H9 (cell line): ENCODE data around the gene COLEC12. TPM values are rescaled to one million over a fixed set of nuclear protein-coding genes. Genes with fewer than 3 reads are reported as not detected.

ENCODE experiments used
- DNase-seq: peaks from one replicate; pipeline ENCODE4 v3.0.0-alpha.2; 2017
- H2AFZ ChIP-seq: one replicate; pipeline ENCODE4 v1.6.1; 2013; ENCODE audit warnings: mild to moderate bottlenecking, low read length, control low read depth, moderate library complexity
- H2AK5ac ChIP-seq: 2 replicates; pipeline ENCODE4 v1.6.1; 2013; ENCODE audit warnings: low read length, control low read depth, mixed read lengths; ENCODE audit not compliant: insufficient read length
- H2BK120ac ChIP-seq: one replicate; pipeline ENCODE4 v1.6.1; 2013; ENCODE audit warnings: low read depth, mild to moderate bottlenecking, low read length, control low read depth, inconsistent platforms; ENCODE audit not compliant: poor library complexity, severe bottlenecking
- H2BK12ac ChIP-seq: 2 replicates; pipeline ENCODE4 v1.6.1; 2013; ENCODE audit warnings: low read length, control low read depth, mixed read lengths, low read depth; ENCODE audit not compliant: insufficient read length
- H2BK15ac ChIP-seq: 2 replicates; pipeline ENCODE4 v1.6.1; 2013; ENCODE audit warnings: low read depth, low read length, control low read depth
- H2BK20ac ChIP-seq: one replicate; pipeline ENCODE4 v1.6.1; 2013; ENCODE audit warnings: low read depth, mild to moderate bottlenecking, low read length, control low read depth, inconsistent platforms; ENCODE audit not compliant: poor library complexity, severe bottlenecking
- H2BK5ac ChIP-seq: 2 replicates; pipeline ENCODE4 v1.6.1; 2013; ENCODE audit warnings: low read length, control low read depth, mixed read lengths; ENCODE audit not compliant: insufficient read length
- H3K14ac ChIP-seq: 2 replicates; pipeline ENCODE4 v1.6.1; 2013; ENCODE audit warnings: low read length, control low read depth; ENCODE audit not compliant: insufficient read depth
- H3K18ac ChIP-seq: 2 replicates; pipeline ENCODE4 v1.6.1; 2013; ENCODE audit warnings: low read depth, mild to moderate bottlenecking, mixed read lengths, low read length, control low read depth; ENCODE audit not compliant: insufficient read length
- H3K23ac ChIP-seq: 2 replicates; pipeline ENCODE4 v1.6.1; 2013; ENCODE audit warnings: low read length, control low read depth, mixed read lengths, low read depth; ENCODE audit not compliant: insufficient read length
- H3K23me2 ChIP-seq: 2 replicates; pipeline ENCODE4 v1.6.1; 2013; ENCODE audit warnings: low read depth, mild to moderate bottlenecking, mixed read lengths, low read length, control low read depth; ENCODE audit not compliant: insufficient read length, poor library complexity, severe bottlenecking
- H3K27ac ChIP-seq: 2 replicates; pipeline ENCODE4 v1.5.1; 2013; ENCODE audit warnings: low read length, control low read depth, mixed read lengths, low read depth; ENCODE audit not compliant: insufficient read length
- H3K27me3 ChIP-seq: 2 replicates; pipeline ENCODE4 v1.6.1; 2013; ENCODE audit warnings: low read length, control low read depth, inconsistent platforms; ENCODE audit not compliant: insufficient read depth
- H3K4ac ChIP-seq: 2 replicates; pipeline ENCODE4 v1.6.1; 2013; ENCODE audit warnings: low read depth, mild to moderate bottlenecking, control low read depth, inconsistent platforms, low read length, moderate library complexity
- H3K4me1 ChIP-seq: 2 replicates; pipeline ENCODE4 v1.6.1; 2013; ENCODE audit warnings: low read length, control low read depth, inconsistent platforms; ENCODE audit not compliant: insufficient read depth
- H3K4me2 ChIP-seq: 2 replicates; pipeline ENCODE4 v1.6.1; 2013; ENCODE audit warnings: low read length, control low read depth, mixed read lengths; ENCODE audit not compliant: insufficient read length, insufficient read depth
- H3K56ac ChIP-seq: 2 replicates; pipeline ENCODE4 v1.6.1; 2013; ENCODE audit warnings: low read depth, mild to moderate bottlenecking, mixed read lengths, low read length, control low read depth; ENCODE audit not compliant: insufficient read length
- H3K79me1 ChIP-seq: 2 replicates; pipeline ENCODE4 v1.6.1; 2013; ENCODE audit warnings: low read depth, mild to moderate bottlenecking, moderate library complexity, low read length, control low read depth, inconsistent platforms; ENCODE audit not compliant: insufficient read depth, poor library complexity, severe bottlenecking
- H3K79me2 ChIP-seq: 2 replicates; pipeline ENCODE4 v1.6.1; 2013; ENCODE audit warnings: low read length, control low read depth, inconsistent platforms; ENCODE audit not compliant: insufficient read depth
- H3K9ac ChIP-seq: 2 replicates; pipeline ENCODE4 v1.6.1; 2013; ENCODE audit warnings: low read length, control low read depth, mixed read lengths; ENCODE audit not compliant: insufficient read length; ENCODE audit errors: extremely low read depth
- H3K9me3 ChIP-seq: one replicate; pipeline ENCODE4 v1.6.1; 2013; ENCODE audit warnings: low read depth, low read length, inconsistent platforms; ENCODE audit not compliant: control insufficient read depth
- H3T11ph ChIP-seq: one replicate; pipeline ENCODE4 v1.6.1; 2013; ENCODE audit warnings: mild to moderate bottlenecking, low read length, control low read depth, inconsistent platforms
- H4K20me1 ChIP-seq: one replicate; pipeline ENCODE4 v1.6.1; 2013; ENCODE audit not compliant: control insufficient read depth, insufficient read length, insufficient read depth
- H4K5ac ChIP-seq: 2 replicates; pipeline ENCODE4 v1.6.1; 2013; ENCODE audit warnings: low read depth, mild to moderate bottlenecking, mixed read lengths, low read length, control low read depth; ENCODE audit not compliant: insufficient read length
- H4K8ac ChIP-seq: replicated peaks from 2 replicates; pipeline ENCODE4 v1.6.1; 2013; ENCODE audit warnings: low read length, control low read depth, mixed read lengths, low read depth; ENCODE audit not compliant: insufficient read length
- H4K91ac ChIP-seq: 2 replicates; pipeline ENCODE4 v1.6.1; 2013; ENCODE audit warnings: low read depth, mild to moderate bottlenecking, moderate library complexity, mixed read lengths, low read length, control low read depth; ENCODE audit not compliant: insufficient read length
- H3K27ac Mint-ChIP-seq, 3 experiments: 2 replicates in 2 of 3; 3 replicates in 1 of 3; pipeline ENCODE4 v1.8.0; 2020 to 2021; ENCODE audit warnings: mixed read lengths in 3 of 3, mild to moderate bottlenecking in 1 of 3, moderate library complexity in 1 of 3
- H3K27me3 Mint-ChIP-seq: 2 replicates; pipeline ENCODE4 v1.8.0; 2021; ENCODE audit warnings: low read depth, mild to moderate bottlenecking, moderate library complexity, mixed read lengths
- H3K36me3 Mint-ChIP-seq, 3 experiments: 2 replicates in 2 of 3; 3 replicates in 1 of 3; pipeline ENCODE4 v1.8.0; 2020 to 2021; ENCODE audit warnings: low read depth in 3 of 3, mixed read lengths in 3 of 3; ENCODE audit not compliant: insufficient read depth in 1 of 3
- H3K4me1 Mint-ChIP-seq, 2 experiments: 2 replicates each; pipeline ENCODE4 v1.8.0; 2020; ENCODE audit warnings: mixed read lengths in 2 of 2
- H3K4me3 Mint-ChIP-seq, 2 experiments: 2 replicates in 1 of 2; 3 replicates in 1 of 2; pipeline ENCODE4 v1.8.0; 2020 to 2021; ENCODE audit warnings: mild to moderate bottlenecking in 2 of 2, mixed read lengths in 2 of 2, moderate library complexity in 1 of 2
- H3K9me3 Mint-ChIP-seq, 2 experiments: 2 replicates in 1 of 2; 3 replicates in 1 of 2; pipeline ENCODE4 v1.8.0; 2020; ENCODE audit warnings: mild to moderate bottlenecking in 2 of 2, mixed read lengths in 2 of 2, moderate library complexity in 1 of 2
- WGBS: extraction: QIAGEN DNeasy Blood & Tissue Kit; methylation state at CpG from one replicate; pipeline ENCODE4 v1.1.7; 2013; ENCODE audit warnings: missing lambda C conversion rate, low lambda C conversion rate, mixed read lengths; ENCODE audit not compliant: insufficient read length; ENCODE audit errors: extremely low coverage; 5-methylcytosine and 5-hydroxymethylcytosine counted together
- total RNA-seq: library from RNA; stranded (reverse); gene quantifications from 2 replicates; pipeline ENCODE4 v1.2.1, GENCODE V29; 2021
- TF ChIP-seq, protein P1 (sequence below): fragments of 200-600 bp; sonication (generic); conservative IDR thresholded peaks from 3 replicates; pipeline ENCODE4 v1.8.0; 2021; ENCODE audit warnings: antibody characterized with exemption, mild to moderate bottlenecking

Gene COLEC12
- total RNA-seq, 1 experiment from 2014 or later = 0.70 TPM

DNA sequence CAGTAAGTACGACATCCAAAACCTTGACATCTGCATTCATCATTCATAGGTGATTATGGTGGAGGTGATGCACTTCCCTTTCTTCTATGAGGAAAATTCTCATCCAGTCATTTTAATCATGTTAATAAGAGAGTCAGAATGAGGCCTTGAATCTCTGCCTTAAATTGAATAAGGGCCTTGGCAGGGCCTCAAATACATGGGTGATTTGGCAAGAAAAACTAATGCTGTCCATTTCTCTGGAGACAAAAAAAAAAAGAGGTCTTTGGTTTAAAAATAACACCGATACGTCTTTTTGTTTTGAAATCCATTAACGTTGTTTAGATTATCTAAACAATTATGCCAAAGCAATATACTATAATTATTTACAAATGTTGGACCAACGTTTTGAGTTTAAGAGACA lies 8.1 kb downstream of the COLEC12 start:
- Histone ChIP-seq H3K23ac (no peak overlapping the region), H3K4me2 (no peak overlapping the region), H2BK20ac (no peak overlapping the region), H3K14ac (no peak overlapping the region), H4K8ac (no peak overlapping the region), H3T11ph (no peak overlapping the region), H3K79me2 (no peaks in the 10 kb centered on the region), H2BK5ac (no peak overlapping the region), H2BK12ac (no peak overlapping the region), H4K5ac (no peak overlapping the region), H3K27ac (no peak overlapping the region), H4K91ac (no peak overlapping the region), H3K9ac (no peak overlapping the region), H2BK15ac (no peak overlapping the region), H3K79me1 (no peaks in the 10 kb centered on the region), H2BK120ac (no peak overlapping the region), H3K9me3 (no peaks in the 10 kb centered on the region), H3K27me3 (no peaks in the 10 kb centered on the region), H2AFZ (no peak overlapping the region), H3K23me2 (no peaks in the 10 kb centered on the region), H3K4ac (no peak overlapping the region), H3K56ac (no peak overlapping the region), H3K4me1 (no peaks in the 10 kb centered on the region), H3K18ac (no peak overlapping the region), H4K20me1 (no peaks in the 10 kb centered on the region), H2AK5ac (no peak overlapping the region)
- no peak overlapping the region for H3K27ac Mint-ChIP-seq
- peaks cover 9% of the 10 kb centered on the region for H3K27me3 Mint-ChIP-seq
- H3K36me3 Mint-ChIP-seq = no peaks in the 10 kb centered on the region
- no CpG with 5 or more reads among the region's 5 CpGs for WGBS
- peaks cover 14 to 17% of the 10 kb centered on the region in 2 experiments for H3K4me1 Mint-ChIP-seq
- no peak overlapping the region for H3K4me3 Mint-ChIP-seq
- TF ChIP-seq, protein P1, sequence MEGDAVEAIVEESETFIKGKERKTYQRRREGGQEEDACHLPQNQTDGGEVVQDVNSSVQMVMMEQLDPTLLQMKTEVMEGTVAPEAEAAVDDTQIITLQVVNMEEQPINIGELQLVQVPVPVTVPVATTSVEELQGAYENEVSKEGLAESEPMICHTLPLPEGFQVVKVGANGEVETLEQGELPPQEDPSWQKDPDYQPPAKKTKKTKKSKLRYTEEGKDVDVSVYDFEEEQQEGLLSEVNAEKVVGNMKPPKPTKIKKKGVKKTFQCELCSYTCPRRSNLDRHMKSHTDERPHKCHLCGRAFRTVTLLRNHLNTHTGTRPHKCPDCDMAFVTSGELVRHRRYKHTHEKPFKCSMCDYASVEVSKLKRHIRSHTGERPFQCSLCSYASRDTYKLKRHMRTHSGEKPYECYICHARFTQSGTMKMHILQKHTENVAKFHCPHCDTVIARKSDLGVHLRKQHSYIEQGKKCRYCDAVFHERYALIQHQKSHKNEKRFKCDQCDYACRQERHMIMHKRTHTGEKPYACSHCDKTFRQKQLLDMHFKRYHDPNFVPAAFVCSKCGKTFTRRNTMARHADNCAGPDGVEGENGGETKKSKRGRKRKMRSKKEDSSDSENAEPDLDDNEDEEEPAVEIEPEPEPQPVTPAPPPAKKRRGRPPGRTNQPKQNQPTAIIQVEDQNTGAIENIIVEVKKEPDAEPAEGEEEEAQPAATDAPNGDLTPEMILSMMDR = no peak
- DNase-seq = no peak
- no peaks in the 10 kb centered on the region; a peak in 1 of 5 replicates for H3K9me3 Mint-ChIP-seq
